ENCODE data around the gene TXNRD2.

The TXNRD2 gene

GRCh38 chr22:19876314-19876940 lies 65.2 kb downstream of the TXNRD2 start:
- DNase-seq (ENCODE audit: low spot score in 2 of 2), result no peak
- Mint-ChIP-seq H3K9me3 (no peaks in the 10 kb centered on the region), H3K4me3 (no peak overlapping the region), H3K4me1 (no peaks in the 10 kb centered on the region), H3K27me3 (no peaks in the 10 kb centered on the region), H3K36me3 (no peaks in the 10 kb centered on the region), H3K27ac (no peak overlapping the region)
- no peak for ATAC-seq (ENCODE audit: low read depth)

DNA sequence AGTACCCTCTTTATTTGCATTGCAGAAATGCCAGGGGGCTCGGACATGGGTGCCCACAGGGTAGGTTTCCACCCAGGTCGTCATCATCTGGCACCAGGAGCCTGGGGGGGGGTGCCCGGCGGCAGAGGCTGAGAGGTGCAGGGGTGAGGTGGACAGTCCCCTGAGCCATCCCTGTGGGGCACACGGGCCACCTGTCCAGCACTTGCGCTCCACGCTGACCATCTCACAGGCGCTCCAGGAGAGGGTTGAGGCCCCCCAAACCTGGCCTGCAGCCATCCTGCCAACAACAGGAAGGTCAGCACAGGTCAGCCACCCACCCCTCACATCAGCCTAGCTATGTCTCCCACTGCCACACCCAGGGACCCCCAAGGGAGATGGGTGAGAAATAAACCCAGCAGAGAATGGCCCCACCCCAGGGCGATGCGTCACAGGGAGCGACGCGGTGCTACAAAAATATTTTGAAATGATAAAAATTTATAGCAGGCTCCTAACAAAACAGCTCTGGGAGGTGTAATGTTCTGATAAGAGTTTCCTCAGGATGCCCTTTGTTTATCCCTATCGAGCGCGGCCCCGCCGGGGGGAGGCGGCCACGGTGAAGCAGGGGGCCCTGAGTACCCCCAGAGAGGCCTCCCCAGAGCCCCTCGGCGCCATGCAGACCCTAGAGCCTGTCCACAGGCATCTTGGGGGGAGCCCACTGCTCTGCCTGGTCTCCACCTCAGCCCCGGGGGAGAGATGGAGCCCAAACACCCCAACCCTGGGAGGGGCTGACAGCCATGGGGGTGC lies 65.9 kb downstream of the TXNRD2 start:
- no peak for DNase-seq (ENCODE audit: low spot score in 2 of 2)
- no peaks in the 10 kb centered on the region for H3K36me3 Mint-ChIP-seq
- no peak overlapping the region for H3K4me3 Mint-ChIP-seq
- H3K4me1 Mint-ChIP-seq, result no peaks in the 10 kb centered on the region
- no peak for ATAC-seq (ENCODE audit: low read depth)
- H3K27ac Mint-ChIP-seq, result no peak overlapping the region
- H3K27me3 Mint-ChIP-seq, result no peaks in the 10 kb centered on the region
- H3K9me3 Mint-ChIP-seq, result no peaks in the 10 kb centered on the region

GRCh38 chr22:19875061-19875530 lies 66.5 kb downstream of the TXNRD2 start:
- Mint-ChIP-seq H3K4me1 (no peaks in the 10 kb centered on the region), H3K27ac (no peak overlapping the region), H3K4me3 (no peak overlapping the region), H3K9me3 (no peaks in the 10 kb centered on the region), H3K27me3 (no peaks in the 10 kb centered on the region), H3K36me3 (no peaks in the 10 kb centered on the region)
- ATAC-seq (ENCODE audit: low read depth), result no peak
- no peak for DNase-seq (ENCODE audit: low spot score in 2 of 2)

DNA sequence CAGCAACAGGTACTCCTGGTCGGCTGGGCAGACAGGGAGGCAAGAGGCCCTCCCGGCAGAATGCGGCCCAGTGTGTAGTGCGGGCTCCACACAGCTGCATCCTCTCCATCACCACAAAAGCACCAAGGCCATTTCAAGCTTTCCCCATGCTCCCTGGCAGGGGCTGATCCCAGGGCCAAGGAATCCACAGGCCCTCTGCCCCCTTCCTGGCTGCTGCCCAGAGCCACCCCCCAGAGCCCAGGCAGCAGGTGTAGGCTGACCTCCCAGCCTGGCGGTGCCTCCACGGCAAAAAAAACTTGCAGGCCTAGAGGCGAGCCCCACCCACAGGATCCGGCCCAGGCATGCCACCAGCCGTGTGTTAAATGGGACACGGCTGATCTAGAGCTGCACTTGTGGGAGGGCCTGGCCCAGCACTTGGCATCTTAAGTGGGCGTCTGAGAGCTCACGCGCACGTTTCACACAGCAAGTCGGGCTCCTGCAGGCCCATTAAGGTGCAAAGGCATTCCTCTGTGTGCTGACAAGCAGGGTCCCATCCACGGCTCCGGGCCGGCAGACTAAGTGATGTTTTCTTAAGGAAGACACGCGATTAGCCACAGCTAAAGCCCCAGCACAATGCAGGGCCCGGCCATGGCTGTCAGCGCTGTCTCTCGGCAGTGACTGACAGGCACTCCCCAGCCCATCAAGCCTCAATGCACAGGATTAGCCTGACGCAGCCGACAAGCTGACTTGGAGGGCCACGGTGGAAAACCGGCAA lies 67.1 kb downstream of the TXNRD2 start:
- H3K27ac Mint-ChIP-seq, result no peak overlapping the region
- DNase-seq (ENCODE audit: low spot score in 2 of 2) (no peak), ATAC-seq (ENCODE audit: low read depth) (no peak)
- H3K27me3 Mint-ChIP-seq, result no peaks in the 10 kb centered on the region
- no peaks in the 10 kb centered on the region for H3K9me3 Mint-ChIP-seq
- H3K4me3 Mint-ChIP-seq, result no peak overlapping the region
- no peaks in the 10 kb centered on the region for H3K36me3 Mint-ChIP-seq
- no peaks in the 10 kb centered on the region for H3K4me1 Mint-ChIP-seq

DNA sequence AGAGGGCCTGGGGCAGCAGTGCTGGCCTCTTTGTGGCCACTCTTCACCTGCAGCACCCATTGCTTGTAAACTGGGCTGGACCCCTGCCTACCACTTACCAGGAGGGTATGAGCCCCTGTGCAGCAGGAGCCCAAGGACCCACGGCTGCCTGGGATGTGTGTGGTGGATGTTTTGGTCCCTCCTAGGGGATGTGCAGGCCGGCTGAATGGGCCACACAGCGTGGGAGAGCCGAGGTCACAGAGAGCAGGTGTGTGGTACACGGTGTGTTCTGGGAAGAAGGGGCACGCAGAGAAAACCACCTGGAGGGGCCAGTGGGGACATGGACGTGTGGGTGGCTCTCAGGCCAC lies 67.7 kb downstream of the TXNRD2 start:
- H3K9me3 Mint-ChIP-seq, result no peaks in the 10 kb centered on the region
- H3K27ac Mint-ChIP-seq, result no peak overlapping the region
- H3K4me3 Mint-ChIP-seq, result no peak overlapping the region
- H3K36me3 Mint-ChIP-seq, result no peaks in the 10 kb centered on the region
- H3K27me3 Mint-ChIP-seq, result no peaks in the 10 kb centered on the region
- no peaks in the 10 kb centered on the region for H3K4me1 Mint-ChIP-seq
- DNase-seq (ENCODE audit: low spot score in 2 of 2) (no peak), ATAC-seq (ENCODE audit: low read depth) (no peak)

GRCh38 chr22:19873138-19873959 lies 68.3 kb downstream of the TXNRD2 start:
- no peaks in the 10 kb centered on the region for H3K9me3 Mint-ChIP-seq
- H3K36me3 Mint-ChIP-seq, result no peaks in the 10 kb centered on the region
- DNase-seq (ENCODE audit: low spot score in 2 of 2) (no peak), ATAC-seq (ENCODE audit: low read depth) (no peak)
- H3K27me3 Mint-ChIP-seq, result no peaks in the 10 kb centered on the region
- no peaks in the 10 kb centered on the region for H3K4me1 Mint-ChIP-seq
- no peak overlapping the region for H3K27ac Mint-ChIP-seq
- no peak overlapping the region for H3K4me3 Mint-ChIP-seq

DNA sequence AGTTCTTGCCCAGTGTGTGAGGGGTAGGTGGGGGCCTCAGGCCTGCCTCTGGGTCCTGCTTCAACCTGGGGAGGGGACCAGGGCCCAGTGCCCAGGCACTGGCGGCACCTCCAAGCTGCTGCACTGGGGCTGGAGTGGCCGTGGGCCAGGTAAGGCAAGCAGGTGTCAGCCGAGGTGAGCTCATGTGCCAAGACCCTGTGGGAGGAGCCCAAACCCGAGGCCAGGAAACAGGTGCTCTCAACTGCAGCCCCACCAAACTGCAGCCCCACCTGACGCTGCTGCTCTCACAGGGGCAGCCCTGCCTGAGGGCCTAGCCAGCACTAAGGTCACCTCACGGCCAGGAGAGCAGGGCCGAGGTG lies 68.9 kb downstream of the TXNRD2 start:
- no peaks in the 10 kb centered on the region for H3K27me3 Mint-ChIP-seq
- no peaks in the 10 kb centered on the region for H3K9me3 Mint-ChIP-seq
- H3K36me3 Mint-ChIP-seq, result no peaks in the 10 kb centered on the region
- DNase-seq (ENCODE audit: low spot score in 2 of 2) (no peak), ATAC-seq (ENCODE audit: low read depth) (no peak)
- H3K4me1 Mint-ChIP-seq, result no peaks in the 10 kb centered on the region
- H3K27ac Mint-ChIP-seq, result no peak overlapping the region
- no peak overlapping the region for H3K4me3 Mint-ChIP-seq

- no peak for ATAC-seq (ENCODE audit: low read depth)
- no peaks in the 10 kb centered on the region for H3K36me3 Mint-ChIP-seq
- no peak overlapping the region for H3K27ac Mint-ChIP-seq
- DNase-seq (ENCODE audit: low spot score in 2 of 2), result no peak
- no peaks in the 10 kb centered on the region for H3K4me1 Mint-ChIP-seq
- no peak overlapping the region for H3K4me3 Mint-ChIP-seq
- no peaks in the 10 kb centered on the region for H3K27me3 Mint-ChIP-seq
- no peaks in the 10 kb centered on the region for H3K9me3 Mint-ChIP-seq
These were observed 69.5 kb downstream of the TXNRD2 start for GRCh38 chr22:19871845-19872778.

DNA sequence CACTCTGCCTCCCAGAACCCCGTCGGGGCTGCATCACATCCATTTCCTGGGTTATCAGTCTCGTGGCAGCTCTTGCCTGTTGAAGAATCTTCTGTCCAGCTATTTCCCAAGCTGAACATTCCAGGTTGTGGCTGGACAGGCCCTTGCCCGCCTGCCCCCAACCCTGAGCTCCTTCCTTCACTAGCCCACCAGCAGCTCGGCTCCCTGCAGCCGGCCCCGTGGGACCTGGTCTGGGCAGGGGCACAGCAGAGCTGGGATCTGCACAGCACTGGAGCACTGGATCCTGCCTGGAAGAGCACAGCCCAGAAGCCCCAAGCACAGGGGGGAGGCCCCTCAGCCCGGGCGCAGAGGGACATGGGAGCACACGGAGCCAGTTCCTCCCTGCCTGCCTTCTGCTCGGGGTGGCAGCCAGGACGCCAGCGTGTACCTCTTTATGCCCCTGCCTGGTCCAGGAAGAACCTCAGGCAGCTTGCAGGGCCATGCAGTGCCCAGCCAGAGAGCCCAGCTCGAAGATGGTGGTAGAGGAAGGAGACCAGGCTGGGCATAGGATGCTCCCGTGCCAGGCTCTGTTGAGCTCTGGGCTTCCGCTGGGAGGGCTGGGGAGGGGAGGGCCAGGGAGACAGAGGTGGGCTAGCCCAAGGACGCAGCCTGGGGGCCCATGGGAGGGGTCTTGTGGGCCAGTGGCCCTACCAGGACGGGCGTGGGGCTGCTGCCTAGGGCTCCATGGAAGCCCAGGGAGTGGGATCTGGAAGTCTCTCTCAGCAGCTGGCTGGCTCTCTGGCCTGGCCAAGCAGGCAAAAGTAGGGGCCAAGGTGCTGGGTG lies 70.4 kb downstream of the TXNRD2 start:
- no peaks in the 10 kb centered on the region for H3K27me3 Mint-ChIP-seq

DNA sequence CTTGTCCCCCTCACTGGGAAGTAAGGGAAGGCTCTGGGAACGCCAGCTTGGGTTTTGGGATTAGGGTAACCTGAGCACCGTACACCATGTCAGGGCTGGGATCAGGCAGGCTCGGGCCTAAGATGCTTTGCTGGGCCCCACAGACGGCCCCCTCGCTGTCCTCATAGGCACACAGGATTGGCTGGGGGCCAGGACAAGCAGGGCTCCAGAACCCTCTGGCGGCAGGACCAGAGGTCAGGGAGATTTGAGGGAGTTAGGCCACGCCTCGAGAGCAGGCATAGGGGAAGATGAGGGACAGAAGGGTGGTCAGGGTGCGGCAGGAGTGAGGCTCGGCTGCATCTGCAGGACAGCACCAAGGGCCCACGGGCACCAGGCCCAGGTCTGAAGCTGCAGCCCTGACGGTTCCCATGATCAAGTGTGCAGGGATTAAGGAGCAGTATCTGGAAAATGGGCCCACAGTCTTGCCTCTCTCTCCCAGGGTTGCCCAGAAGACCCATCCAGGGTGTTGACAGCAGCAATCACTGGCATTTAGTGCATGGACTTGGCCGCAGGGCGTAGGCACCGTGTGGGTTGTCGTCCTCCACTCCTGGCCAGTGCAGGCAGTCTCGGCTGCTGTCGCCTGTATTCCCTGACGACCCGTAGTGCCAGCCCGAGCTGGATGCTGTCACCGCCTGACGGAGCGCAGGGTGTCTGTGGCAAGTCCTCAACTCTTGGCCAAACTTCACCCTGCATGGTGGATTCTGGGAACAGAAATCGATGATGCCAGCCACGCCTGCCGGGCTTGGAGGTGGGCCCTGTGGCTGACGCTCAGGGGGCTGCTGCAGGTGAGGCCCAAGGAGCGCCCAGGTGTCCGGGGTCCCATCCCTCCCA lies 71.2 kb downstream of the TXNRD2 start:
- Mint-ChIP-seq H3K4me1 (no peaks in the 10 kb centered on the region), H3K4me3 (no peak overlapping the region), H3K27ac (no peak overlapping the region), H3K36me3 (no peaks in the 10 kb centered on the region), H3K9me3 (no peaks in the 10 kb centered on the region), H3K27me3 (no peaks in the 10 kb centered on the region)
- DNase-seq (ENCODE audit: low spot score in 2 of 2) (no peak), ATAC-seq (ENCODE audit: low read depth) (no peak)

More for the DNA sequence above, 70.4 kb downstream of the TXNRD2 start:
- DNase-seq (ENCODE audit: low spot score in 2 of 2) (no peak), ATAC-seq (ENCODE audit: low read depth) (no peak)
- Mint-ChIP-seq H3K4me1 (no peaks in the 10 kb centered on the region), H3K4me3 (no peak overlapping the region), H3K27ac (no peak overlapping the region), H3K36me3 (no peaks in the 10 kb centered on the region), H3K9me3 (no peaks in the 10 kb centered on the region)

DNA sequence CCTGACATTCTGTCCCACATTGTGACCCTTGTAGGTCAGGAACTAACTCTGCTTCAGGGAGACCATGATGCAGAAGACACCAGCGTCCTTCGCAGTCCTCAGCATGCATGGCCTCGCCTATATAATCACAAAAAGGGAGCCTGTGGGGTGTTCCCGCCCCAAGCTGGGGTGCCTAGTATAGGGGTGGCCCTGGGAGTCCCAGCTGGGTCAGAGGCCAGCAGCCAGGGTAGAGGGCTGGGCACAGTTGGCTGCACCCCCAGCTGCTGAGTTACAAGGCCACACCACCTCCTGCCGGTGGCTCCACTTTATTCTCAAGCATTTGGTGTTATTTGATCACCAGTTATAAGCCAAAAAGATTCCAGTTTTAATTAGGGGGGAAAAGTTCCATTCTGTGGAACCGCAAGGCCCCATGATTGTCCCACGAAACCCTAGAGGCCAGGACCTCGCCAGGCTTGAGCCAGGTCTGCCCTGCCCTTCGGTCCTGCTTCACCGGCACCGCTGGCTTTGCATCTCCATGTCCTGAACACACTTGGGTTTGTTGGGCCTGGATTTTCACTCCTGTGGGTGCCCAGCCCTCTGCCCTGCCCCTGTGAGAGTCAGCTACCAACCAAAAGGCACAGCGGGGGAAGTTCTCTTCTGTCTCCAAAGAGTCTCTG lies 72.0 kb downstream of the TXNRD2 start:
- Mint-ChIP-seq H3K27me3 (no peaks in the 10 kb centered on the region), H3K27ac (no peak overlapping the region)
- ATAC-seq (ENCODE audit: low read depth), result no peak

More for the DNA sequence above, 72.0 kb downstream of the TXNRD2 start:
- H3K9me3 Mint-ChIP-seq, result no peaks in the 10 kb centered on the region
- no peaks in the 10 kb centered on the region for H3K36me3 Mint-ChIP-seq
- H3K4me1 Mint-ChIP-seq, result no peaks in the 10 kb centered on the region
- no peak overlapping the region for H3K4me3 Mint-ChIP-seq
- no peak for DNase-seq (ENCODE audit: low spot score in 2 of 2)
